HCT116 (cell line): ENCODE measurements around the gene LDB2. TPM values are rescaled to one million over a fixed set of nuclear protein-coding genes. Genes with fewer than 3 reads are reported as not detected.

Experiments
- ATAC-seq: fragments of 200-7000 bp; cut with Tn5 transposase; 2 replicates; pipeline ENCODE4 v1.9.1; 2020; ENCODE audit warnings: mild to moderate bottlenecking, moderate library complexity
- BruUV-seq: library from RNA; stranded (reverse); fragments of 400-500 nt; replicated peaks from 2 replicates; lab custom pipeline; 2021; lab: Mats Ljungman, UMichigan
- CTCF ChIA-PET: fragments of 300-600 bp; sonication (Branson Sonifier 250); formaldehyde crosslinking; loops from one replicate; lab custom pipeline; 2021; ENCODE audit warnings: antibody characterized with exemption; lab: Charles Lee
- POLR2A ChIA-PET: fragments of 300-600, 350-600 bp; sonication (Branson Sonifier 250); formaldehyde crosslinking; loops from one replicate; lab custom pipeline; 2021; ENCODE audit warnings: antibody characterized with exemption; lab: Charles Lee
- RAD21 ChIA-PET, 2 experiments: fragments of 300-600 bp; sonication (Branson Sonifier 250); formaldehyde crosslinking; loops; one replicate each; lab custom pipeline; 2023; ENCODE audit warnings: low total read pairs in 2 of 2; ENCODE audit not compliant: uncharacterized antibody in 2 of 2, unreplicated experiment in 2 of 2, low non-redundant PET in 1 of 2; lab: Charles Lee
- DNase-seq: peaks from one replicate; pipeline ENCODE4 v3.0.0-alpha.2; 2010; ENCODE audit warnings: low read depth, low spot score
- H2AFZ ChIP-seq: fragments of 200-600 bp; shearing (Covaris generic), sonication (generic); 2 replicates; pipeline ENCODE4 v1.6.1; 2017; ENCODE audit warnings: low read depth, mixed run types, mixed read lengths, antibody characterized with exemption, low read length; ENCODE audit not compliant: poor library complexity, severe bottlenecking
- H3K27ac ChIP-seq: 2 replicates; pipeline ENCODE4 v1.5.1; 2012; ENCODE audit warnings: low read depth, low read length
- H3K27me3 ChIP-seq: fragments of 200-600 bp; sonication (generic); 2 replicates; pipeline ENCODE4 v1.6.1; 2016; ENCODE audit warnings: mixed run types, low read length, mixed read lengths; ENCODE audit not compliant: insufficient read depth
- H3K36me3 ChIP-seq, 2 experiments: fragments of 200-500 bp in 1 of 2; fragments of 200-600 bp in 1 of 2; sonication (Bioruptor generic) in 1 of 2; sonication (generic) in 1 of 2; 2 replicates each; pipeline versions ENCODE4 v1.5.1 to v1.6.1; 2014 to 2016; ENCODE audit warnings: low read length in 2 of 2, inconsistent platforms in 1 of 2, mixed read lengths in 1 of 2, mixed run types in 1 of 2; ENCODE audit not compliant: insufficient read depth in 2 of 2, control insufficient read depth in 1 of 2
- H3K4me1 ChIP-seq, 2 experiments: fragments of 200-600 bp in 1 of 2; sonication (generic) in 1 of 2; 2 replicates each; pipeline versions ENCODE4 v1.5.1 to v1.6.1; 2012 to 2017; ENCODE audit warnings: low read length in 2 of 2, inconsistent platforms in 1 of 2, mild to moderate bottlenecking in 1 of 2, mixed read lengths in 1 of 2, mixed run types in 1 of 2, moderate library complexity in 1 of 2; ENCODE audit not compliant: insufficient read depth in 2 of 2, control insufficient read depth in 1 of 2
- H3K4me2 ChIP-seq: fragments of 200-600 bp; sonication (generic); 2 replicates; pipeline ENCODE4 v1.6.1; 2017; ENCODE audit warnings: mixed run types, low read length, mixed read lengths
- H3K4me3 ChIP-seq, 2 experiments: fragments of 200-600 bp in 1 of 2; sonication (generic) in 1 of 2; replicated peaks in 1 of 2; 2 replicates each; pipeline ENCODE4 v1.5.1; 2011 to 2016; ENCODE audit warnings: low read length in 2 of 2, control low read depth in 1 of 2, low read depth in 1 of 2, mild to moderate bottlenecking in 1 of 2, mixed read lengths in 1 of 2, mixed run types in 1 of 2
- H3K79me2 ChIP-seq: fragments of 200-600 bp; sonication (generic); 2 replicates; pipeline ENCODE4 v1.6.1; 2017; ENCODE audit warnings: mild to moderate bottlenecking, mixed run types, low read length, moderate library complexity, mixed read lengths; ENCODE audit not compliant: insufficient read depth
- H3K9ac ChIP-seq: fragments of 200-600 bp; sonication (generic); 2 replicates; pipeline ENCODE4 v1.6.1; 2016; ENCODE audit warnings: low read length, mixed read lengths
- H3K9me2 ChIP-seq: fragments of 200-600 bp; sonication (generic), shearing (Covaris generic); 2 replicates; pipeline ENCODE4 v1.6.1; 2017; ENCODE audit warnings: mixed run types, mild to moderate bottlenecking, moderate library complexity; ENCODE audit not compliant: insufficient read depth
- H3K9me3 ChIP-seq, 2 experiments: fragments of 200-500 bp in 1 of 2; fragments of 200-600 bp in 1 of 2; sonication (Bioruptor generic) in 1 of 2; sonication (generic) in 1 of 2; 2 replicates each; pipeline ENCODE4 v1.6.1; 2014 to 2017; ENCODE audit warnings: low read length in 2 of 2, mixed read lengths in 2 of 2, inconsistent platforms in 1 of 2, low read depth in 1 of 2, mild to moderate bottlenecking in 1 of 2, mixed run types in 1 of 2, moderate library complexity in 1 of 2; ENCODE audit not compliant: control insufficient read depth in 1 of 2, insufficient read depth in 1 of 2
- H4K20me1 ChIP-seq: fragments of 200-600 bp; sonication (generic), shearing (Covaris generic); 2 replicates; pipeline ENCODE4 v1.6.1; 2017; ENCODE audit warnings: mixed run types, mild to moderate bottlenecking, moderate library complexity; ENCODE audit not compliant: insufficient read depth
- ELF1 ChIP-seq: IDR thresholded peaks from 2 replicates; pipeline ENCODE4 v1.6.1; 2012; ENCODE audit warnings: low read depth, borderline replicate concordance
- JUND ChIP-seq: IDR thresholded peaks from 2 replicates; pipeline ENCODE4 v1.6.1; 2012
- POLR2A ChIP-seq: IDR thresholded peaks from 2 replicates; pipeline ENCODE4 v1.7.0; 2011; ENCODE audit warnings: borderline replicate concordance; ENCODE audit not compliant: insufficient read depth, insufficient read length; ENCODE audit errors: extremely low read depth
- TCF7L2 ChIP-seq: IDR thresholded peaks from 2 replicates; pipeline ENCODE4 v1.7.0; 2011; ENCODE audit warnings: borderline replicate concordance, inconsistent platforms; ENCODE audit not compliant: insufficient read depth, insufficient read length; ENCODE audit errors: extremely low read depth
- ZFX ChIP-seq: fragments of 450-650 bp; IDR thresholded peaks from 2 replicates; pipeline ENCODE4 v1.6.1; 2017
- intact Hi-C: fragments of 100-400 bp; cut with micrococcal nuclease; formaldehyde crosslinking; loops from 2 replicates; pipeline ENCODE4 v1.10.0; 2022
- total RNA-seq: library from RNA; stranded (reverse); gene quantifications from one replicate; pipeline ENCODE4 v1.2.1, GENCODE V29; 2021; ENCODE audit not compliant: unreplicated experiment
- TF ChIP-seq, protein P1 (sequence below): IDR thresholded peaks from 2 replicates; pipeline ENCODE4 v1.6.1; 2012; ENCODE audit warnings: low read depth
- TF ChIP-seq, protein P2 (sequence below), 3 experiments: fragments of 200-600 bp in 1 of 3; sonication (generic) in 1 of 3; IDR thresholded peaks in 2 of 3; conservative IDR thresholded peaks in 1 of 3; 2 replicates each; pipeline ENCODE4 v1.5.1; 2012 to 2017; ENCODE audit warnings: low read depth in 2 of 3, low read length in 2 of 3, antibody characterized with exemption in 1 of 3, borderline replicate concordance in 1 of 3, control low read depth in 1 of 3, mild to moderate bottlenecking in 1 of 3, mixed read lengths in 1 of 3, mixed run types in 1 of 3, moderate library complexity in 1 of 3; ENCODE audit not compliant: insufficient read depth in 1 of 3

LDB2 gene
- total RNA-seq, 1 experiment from 2014 or later: 0.12 TPM

DNA sequence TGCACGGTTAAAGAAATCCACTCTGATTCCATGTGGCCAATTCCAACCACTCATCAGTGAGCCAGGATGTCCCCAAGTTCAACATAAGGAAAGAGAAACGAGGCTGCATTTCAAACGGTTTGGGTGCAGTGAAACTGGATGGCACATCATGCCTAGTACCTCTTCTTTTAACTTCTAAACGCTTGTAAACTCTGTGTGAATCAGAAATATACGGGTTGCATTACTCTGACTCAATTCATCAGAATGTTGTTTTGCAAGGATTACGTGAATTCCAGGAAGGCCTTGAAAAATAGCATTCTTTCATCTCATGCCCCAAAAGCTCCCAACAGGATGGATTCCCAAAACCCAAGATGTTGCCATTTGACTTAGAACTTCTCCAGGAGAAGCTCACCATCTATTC is 270.4 kb downstream of the LDB2 start:
- RAD21 ChIA-PET: no interaction called here
- DNase-seq: no peak
- no peak for ATAC-seq
- H4K20me1 ChIP-seq: no peaks in the 10 kb centered on the region
- no peak overlapping the region for H3K4me3 ChIP-seq
- H2AFZ ChIP-seq: no peak overlapping the region
- no peak overlapping the region for H3K4me2 ChIP-seq
- POLR2A ChIA-PET: no interaction called here
- H3K9ac ChIP-seq: no peak overlapping the region
- no peaks in the 10 kb centered on the region for H3K9me2 ChIP-seq
- H3K4me1 ChIP-seq: peaks cover 0 to 7% of the 10 kb centered on the region in 2 experiments; a peak in 1 of 4 replicates
- H3K36me3 ChIP-seq: no peaks in the 10 kb centered on the region
- H3K9me3 ChIP-seq: no peaks in the 10 kb centered on the region
- BruUV-seq: no TSS peak
- CTCF ChIA-PET: no interaction called here
- intact Hi-C loops: no loop called here
- 0 out of 2 replicates have a peak, but pooled peaks cover 7% of the 10 kb centered on the region for H3K27me3 ChIP-seq
- no peaks in the 10 kb centered on the region for H3K79me2 ChIP-seq
- no peak for TF ChIP-seq ELF1
- TF ChIP-seq JUND: no peak
- TF ChIP-seq, protein P1, sequence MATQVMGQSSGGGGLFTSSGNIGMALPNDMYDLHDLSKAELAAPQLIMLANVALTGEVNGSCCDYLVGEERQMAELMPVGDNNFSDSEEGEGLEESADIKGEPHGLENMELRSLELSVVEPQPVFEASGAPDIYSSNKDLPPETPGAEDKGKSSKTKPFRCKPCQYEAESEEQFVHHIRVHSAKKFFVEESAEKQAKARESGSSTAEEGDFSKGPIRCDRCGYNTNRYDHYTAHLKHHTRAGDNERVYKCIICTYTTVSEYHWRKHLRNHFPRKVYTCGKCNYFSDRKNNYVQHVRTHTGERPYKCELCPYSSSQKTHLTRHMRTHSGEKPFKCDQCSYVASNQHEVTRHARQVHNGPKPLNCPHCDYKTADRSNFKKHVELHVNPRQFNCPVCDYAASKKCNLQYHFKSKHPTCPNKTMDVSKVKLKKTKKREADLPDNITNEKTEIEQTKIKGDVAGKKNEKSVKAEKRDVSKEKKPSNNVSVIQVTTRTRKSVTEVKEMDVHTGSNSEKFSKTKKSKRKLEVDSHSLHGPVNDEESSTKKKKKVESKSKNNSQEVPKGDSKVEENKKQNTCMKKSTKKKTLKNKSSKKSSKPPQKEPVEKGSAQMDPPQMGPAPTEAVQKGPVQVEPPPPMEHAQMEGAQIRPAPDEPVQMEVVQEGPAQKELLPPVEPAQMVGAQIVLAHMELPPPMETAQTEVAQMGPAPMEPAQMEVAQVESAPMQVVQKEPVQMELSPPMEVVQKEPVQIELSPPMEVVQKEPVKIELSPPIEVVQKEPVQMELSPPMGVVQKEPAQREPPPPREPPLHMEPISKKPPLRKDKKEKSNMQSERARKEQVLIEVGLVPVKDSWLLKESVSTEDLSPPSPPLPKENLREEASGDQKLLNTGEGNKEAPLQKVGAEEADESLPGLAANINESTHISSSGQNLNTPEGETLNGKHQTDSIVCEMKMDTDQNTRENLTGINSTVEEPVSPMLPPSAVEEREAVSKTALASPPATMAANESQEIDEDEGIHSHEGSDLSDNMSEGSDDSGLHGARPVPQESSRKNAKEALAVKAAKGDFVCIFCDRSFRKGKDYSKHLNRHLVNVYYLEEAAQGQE: no peak
- TF ChIP-seq POLR2A: no peak
- TF ChIP-seq, protein P2, sequence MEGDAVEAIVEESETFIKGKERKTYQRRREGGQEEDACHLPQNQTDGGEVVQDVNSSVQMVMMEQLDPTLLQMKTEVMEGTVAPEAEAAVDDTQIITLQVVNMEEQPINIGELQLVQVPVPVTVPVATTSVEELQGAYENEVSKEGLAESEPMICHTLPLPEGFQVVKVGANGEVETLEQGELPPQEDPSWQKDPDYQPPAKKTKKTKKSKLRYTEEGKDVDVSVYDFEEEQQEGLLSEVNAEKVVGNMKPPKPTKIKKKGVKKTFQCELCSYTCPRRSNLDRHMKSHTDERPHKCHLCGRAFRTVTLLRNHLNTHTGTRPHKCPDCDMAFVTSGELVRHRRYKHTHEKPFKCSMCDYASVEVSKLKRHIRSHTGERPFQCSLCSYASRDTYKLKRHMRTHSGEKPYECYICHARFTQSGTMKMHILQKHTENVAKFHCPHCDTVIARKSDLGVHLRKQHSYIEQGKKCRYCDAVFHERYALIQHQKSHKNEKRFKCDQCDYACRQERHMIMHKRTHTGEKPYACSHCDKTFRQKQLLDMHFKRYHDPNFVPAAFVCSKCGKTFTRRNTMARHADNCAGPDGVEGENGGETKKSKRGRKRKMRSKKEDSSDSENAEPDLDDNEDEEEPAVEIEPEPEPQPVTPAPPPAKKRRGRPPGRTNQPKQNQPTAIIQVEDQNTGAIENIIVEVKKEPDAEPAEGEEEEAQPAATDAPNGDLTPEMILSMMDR (IDR thresholded peaks at IDR 0.05 in 2 of 3, conservative IDR thresholded peaks at IDR 0.05 in 1 of 3; ENCODE audit: borderline replicate concordance in 1 of 3, insufficient read depth in 1 of 3, low read depth in 2 of 3, low read length in 2 of 3): no peak
- no peak for TF ChIP-seq TCF7L2
- TF ChIP-seq ZFX: no peak
- H3K27ac ChIP-seq: no peak overlapping the region
